GM21367 (cell line): ENCODE data around the gene EML1.

Source experiments
- ATAC-seq: cut with Tn5 transposase; IDR thresholded peaks from one replicate; pipeline ENCODE4 v1.9.1; 2021; ENCODE audit not compliant: unreplicated experiment

EML1 gene

GRCh38 chr14:99955826-99956455, 162.7 kb downstream of the EML1 start:
- no peak for ATAC-seq

GRCh38 chr14:99958380-99958779, 165.2 kb downstream of the EML1 start:
- no peak for ATAC-seq

GRCh38 chr14:99961826-99962518, 168.8 kb downstream of the EML1 start:
- ATAC-seq: no peak

- no peak for ATAC-seq
Observed at GRCh38 chr14:99964979-99965378, 171.8 kb downstream of the EML1 start.

GRCh38 chr14:99966037-99966835, 173.0 kb downstream of the EML1 start:
- ATAC-seq: no peak

- ATAC-seq: no peak
Observed at GRCh38 chr14:99966912-99967311, 173.7 kb downstream of the EML1 start.

GRCh38 chr14:99968191-99968920, 175.1 kb downstream of the EML1 start:
- no peak for ATAC-seq

- no peak for ATAC-seq
Observed at GRCh38 chr14:99968941-99969340, 175.7 kb downstream of the EML1 start.

GRCh38 chr14:99969673-99970322, 176.6 kb downstream of the EML1 start:
- ATAC-seq: no peak

GRCh38 chr14:99971087-99971940, 178.1 kb downstream of the EML1 start:
- ATAC-seq: peak; percentile 48

GRCh38 chr14:99971941-99972747, 178.9 kb downstream of the EML1 start:
- no peak for ATAC-seq

- ATAC-seq: no peak
Observed at GRCh38 chr14:99972748-99973466, 179.7 kb downstream of the EML1 start.

GRCh38 chr14:99975190-99975589, 182.0 kb downstream of the EML1 start:
- ATAC-seq: no peak

GRCh38 chr14:99976021-99976420, 182.8 kb downstream of the EML1 start:
- ATAC-seq: no peak

- no peak for ATAC-seq
Observed at GRCh38 chr14:99976681-99977080, 183.5 kb downstream of the EML1 start.

- ATAC-seq: no peak
Observed at GRCh38 chr14:99980299-99980698, 187.1 kb downstream of the EML1 start.

GRCh38 chr14:99981806-99982205, 188.6 kb downstream of the EML1 start:
- ATAC-seq: no peak

- no peak for ATAC-seq
Observed at GRCh38 chr14:99982537-99983250, 189.5 kb downstream of the EML1 start.
